Keratinocyte (primary cell): Measurements from ENCODE around the gene FSTL5.

Experiments
- CTCF ChIP-seq, 3 experiments: IDR thresholded peaks in 1 of 3; conservative IDR thresholded peaks in 1 of 3; optimal IDR thresholded peaks in 1 of 3; 2 replicates in 2 of 3; 3 replicates in 1 of 3; pipeline versions ENCODE3 to v1.5.1; 2011; ENCODE audit warnings: low read length in 3 of 3, mild to moderate bottlenecking in 3 of 3, moderate library complexity in 2 of 3, control low read depth in 1 of 3, inconsistent platforms in 1 of 3; ENCODE audit not compliant: insufficient read depth in 2 of 3; ENCODE audit errors: extremely low read depth in 1 of 3
- EZH2 ChIP-seq: IDR thresholded peaks from one replicate; pipeline ENCODE4 v1.6.1; 2012; ENCODE audit warnings: inconsistent platforms, mild to moderate bottlenecking, low read length, moderate library complexity

GRCh38 chr4:161573836-161574235, 590.0 kb downstream of the FSTL5 start:
- TF ChIP-seq CTCF (optimal IDR thresholded peaks at IDR 0.05 in 1 of 3, IDR thresholded peaks at IDR 0.05 in 1 of 3, conservative IDR thresholded peaks at IDR 0.05 in 1 of 3; ENCODE audit: extremely low read depth in 1 of 3, insufficient read depth in 2 of 3, low read length in 3 of 3) (no peak), EZH2 (no peak)
